Liver (tissue), 9 donors: Measurements from ENCODE around the gene SLC25A41. TPM values are rescaled to one million over a fixed set of nuclear protein-coding genes. Genes with fewer than 3 reads are reported as not detected.
A peak's percentile ranks its signal among the peaks of the same experiment; 100 is the strongest.

Experiments used
- DNase-seq: peaks from one replicate; pipeline ENCODE4 v3.0.0-alpha.2; 2017; ENCODE audit warnings: low spot score
- H3K27ac ChIP-seq, 2 donors: one replicate each; pipeline ENCODE4 v1.7.0; 2013; ENCODE audit warnings: inconsistent platforms in 2 of 2, low read length in 2 of 2, control low read depth in 1 of 2, low read depth in 1 of 2, mild to moderate bottlenecking in 1 of 2
- H3K27me3 ChIP-seq, 4 donors: one replicate each; pipeline versions ENCODE4 v1.6.1 to v1.7.0; 2013; ENCODE audit warnings: low read length in 3 of 4, inconsistent platforms in 1 of 4, mild to moderate bottlenecking in 1 of 4, moderate library complexity in 1 of 4; ENCODE audit not compliant: control insufficient read depth in 4 of 4, insufficient read depth in 4 of 4
- H3K36me3 ChIP-seq, 4 donors: one replicate each; pipeline versions ENCODE4 v1.6.1 to v1.7.0; 2013; ENCODE audit warnings: low read length in 3 of 4, mild to moderate bottlenecking in 3 of 4, low read depth in 1 of 4, moderate library complexity in 1 of 4; ENCODE audit not compliant: control insufficient read depth in 4 of 4, insufficient read depth in 3 of 4
- H3K4me1 ChIP-seq, 4 donors: one replicate each; pipeline versions ENCODE4 v1.6.1 to v1.7.0; 2013; ENCODE audit warnings: low read length in 3 of 4, mild to moderate bottlenecking in 3 of 4, moderate library complexity in 1 of 4; ENCODE audit not compliant: control insufficient read depth in 4 of 4, insufficient read depth in 4 of 4
- H3K4me3 ChIP-seq, 3 donors: one replicate each; pipeline versions ENCODE4 v1.6.1 to v1.7.0; 2013; ENCODE audit warnings: low read length in 3 of 3, control low read depth in 1 of 3, low read depth in 1 of 3, mild to moderate bottlenecking in 1 of 3
- H3K9ac ChIP-seq, 2 donors: one replicate each; pipeline ENCODE4 v1.7.0; 2013; ENCODE audit warnings: low read length in 2 of 2, mild to moderate bottlenecking in 2 of 2, moderate library complexity in 2 of 2, control low read depth in 1 of 2, low read depth in 1 of 2
- H3K9me3 ChIP-seq, 4 donors: one replicate each; pipeline versions ENCODE4 v1.6.1 to v1.7.0; 2013; ENCODE audit warnings: low read length in 3 of 4; ENCODE audit not compliant: control insufficient read depth in 4 of 4
- ATF3 ChIP-seq: IDR thresholded peaks from 2 replicates; pipeline ENCODE4 v1.6.1; 2016; ENCODE audit warnings: antibody characterized with exemption
- CTCF ChIP-seq: fragments of 150-350 bp; IDR thresholded peaks from 2 replicates; pipeline ENCODE4 v1.5.1; 2017; ENCODE audit warnings: improper control_type of control experiment, low read depth, low read length; ENCODE audit not compliant: missing input control
- EGR1 ChIP-seq, 2 donors: IDR thresholded peaks; 2 replicates each; pipeline ENCODE4 v1.6.1; 2016 to 2018; ENCODE audit warnings: antibody characterized with exemption in 2 of 2, low read depth in 2 of 2
- FOXA1 ChIP-seq: IDR thresholded peaks from 2 replicates; pipeline ENCODE4 v1.6.1; 2016; ENCODE audit warnings: antibody characterized with exemption
- FOXA2 ChIP-seq: IDR thresholded peaks from 2 replicates; pipeline ENCODE4 v1.6.1; 2016; ENCODE audit warnings: antibody characterized with exemption
- GABPA ChIP-seq, 2 donors: IDR thresholded peaks in 1 of 2; conservative IDR thresholded peaks in 1 of 2; 2 replicates each; pipeline ENCODE4 v1.6.1; 2016; ENCODE audit warnings: antibody characterized with exemption in 2 of 2, mild to moderate bottlenecking in 1 of 2, moderate library complexity in 1 of 2
- HNF4A ChIP-seq, 2 donors: conservative IDR thresholded peaks; 2 replicates each; pipeline ENCODE4 v1.6.1; 2016; ENCODE audit warnings: antibody characterized with exemption in 2 of 2, mild to moderate bottlenecking in 2 of 2
- HNF4G ChIP-seq: IDR thresholded peaks from 2 replicates; pipeline ENCODE4 v1.6.1; 2016; ENCODE audit warnings: antibody characterized with exemption
- JUND ChIP-seq, 2 donors: IDR thresholded peaks; 2 replicates each; pipeline ENCODE4 v1.6.1; 2016; ENCODE audit warnings: antibody characterized with exemption in 2 of 2
- NR2F2 ChIP-seq: IDR thresholded peaks from 2 replicates; pipeline ENCODE4 v1.6.1; 2016; ENCODE audit warnings: antibody characterized with exemption
- RAD21 ChIP-seq, 2 donors: IDR thresholded peaks; 2 replicates each; pipeline ENCODE4 v1.6.1; 2016; ENCODE audit warnings: antibody characterized with exemption in 2 of 2, mild to moderate bottlenecking in 2 of 2
- RXRA ChIP-seq, 2 donors: IDR thresholded peaks; 2 replicates each; pipeline ENCODE4 v1.6.1; 2017 to 2018; ENCODE audit warnings: antibody characterized with exemption in 2 of 2, mild to moderate bottlenecking in 1 of 2
- SP1 ChIP-seq: IDR thresholded peaks from 2 replicates; pipeline ENCODE4 v1.6.1; 2018; ENCODE audit warnings: antibody characterized with exemption, mild to moderate bottlenecking
- TAF1 ChIP-seq: conservative IDR thresholded peaks from 2 replicates; pipeline ENCODE4 v1.6.1; 2016; ENCODE audit warnings: antibody characterized with exemption, mild to moderate bottlenecking
- YY1 ChIP-seq: IDR thresholded peaks from 2 replicates; pipeline ENCODE4 v1.6.1; 2016; ENCODE audit warnings: antibody characterized with exemption, mild to moderate bottlenecking
- ZBTB33 ChIP-seq: IDR thresholded peaks from 2 replicates; pipeline ENCODE4 v1.6.1; 2016; ENCODE audit warnings: antibody characterized with exemption
- WGBS: extraction: QIAGEN DNeasy Blood & Tissue Kit; methylation state at CpG from one replicate; pipeline ENCODE4 v1.1.7; 2013; 5-methylcytosine and 5-hydroxymethylcytosine counted together
- polyA plus RNA-seq, 2 donors: library from polyadenylated mRNA; stranded (reverse) in 1 of 2; unstranded in 1 of 2; fragments of 200-250 nt in 1 of 2; fragments of >200 nt in 1 of 2; fragmentation: Nextera tagmentation in 1 of 2; extraction: Ambion mirVana in 1 of 2; gene quantifications; one replicate each; pipeline versions ENCODE4 v1.2.1 to v1.2.3, GENCODE V29; 2013 to 2015
- total RNA-seq, 2 donors: library from RNA; depleted of rRNA; stranded (reverse); fragments of >200 nt; gene quantifications; one replicate each; pipeline ENCODE4 v1.2.3, GENCODE V29; 2014
- TF ChIP-seq, protein P1 (sequence below): IDR thresholded peaks from 2 replicates; pipeline ENCODE4 v1.6.1; 2016; ENCODE audit warnings: antibody characterized with exemption
- TF ChIP-seq, protein P2 (sequence below): IDR thresholded peaks from 2 replicates; pipeline ENCODE4 v1.6.1; 2016; ENCODE audit warnings: antibody characterized with exemption, mild to moderate bottlenecking
- donor health status: healthy.
- donor health status: healthy.
- donor health status: healthy.
- donor health status: healthy.
- donor health status: healthy.

The SLC25A41 gene
- total and polyA plus RNA-seq, 4 donors, result 0.14 to 0.16 TPM; not detected in 2

DNA sequence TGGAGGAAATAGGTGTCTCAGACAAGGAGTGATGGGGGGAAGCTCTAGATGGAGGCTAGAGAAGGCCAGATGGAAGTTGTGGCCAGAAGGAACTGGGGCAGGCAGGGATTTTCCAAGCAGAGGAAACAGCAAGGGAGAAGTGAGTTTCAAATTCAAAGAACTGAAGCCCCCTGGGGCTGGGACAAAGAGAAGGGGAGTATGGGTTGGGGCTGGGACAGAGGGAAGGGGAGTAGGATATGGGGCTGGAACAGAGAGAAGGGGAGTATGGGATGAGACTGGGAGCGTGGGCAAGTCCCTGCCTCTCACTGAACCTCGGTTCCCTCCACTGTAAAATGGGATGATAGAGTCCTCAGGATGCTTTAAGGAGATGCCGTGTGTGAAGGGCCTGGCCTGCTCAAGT is 38.7 kb downstream of the SLC25A41 start:
- no peak for TF ChIP-seq FOXA1
- TF ChIP-seq CTCF, result no peak
- no peak for TF ChIP-seq HNF4G
- no peak for TF ChIP-seq GABPA (IDR thresholded peaks at IDR 0.05 in 1 of 2, conservative IDR thresholded peaks at IDR 0.05 in 1 of 2)
- no peak for TF ChIP-seq HNF4A (conservative IDR thresholded peaks at IDR 0.05)
- no peak for TF ChIP-seq ATF3
- TF ChIP-seq ZBTB33, result no peak
- no peak for TF ChIP-seq RXRA (IDR thresholded peaks at IDR 0.05)
- TF ChIP-seq, protein P1, sequence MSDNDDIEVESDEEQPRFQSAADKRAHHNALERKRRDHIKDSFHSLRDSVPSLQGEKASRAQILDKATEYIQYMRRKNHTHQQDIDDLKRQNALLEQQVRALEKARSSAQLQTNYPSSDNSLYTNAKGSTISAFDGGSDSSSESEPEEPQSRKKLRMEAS, result no peak
- no peak overlapping the region for H3K27ac ChIP-seq
- no peaks in the 10 kb centered on the region for H3K9me3 ChIP-seq
- WGBS, result 98% methylated on average over 3 of the region's 3 CpGs
- H3K9ac ChIP-seq, result no peak overlapping the region
- peaks cover 5 to 14% (median 11%) of the 10 kb centered on the region in 4 donors for H3K4me1 ChIP-seq
- no peak overlapping the region for H3K4me3 ChIP-seq
- DNase-seq, result no peak
- H3K36me3 ChIP-seq, result peaks cover 0 to 6% (median under 1%) of the 10 kb centered on the region in 4 donors
- no peaks in the 10 kb centered on the region for H3K27me3 ChIP-seq

DNA sequence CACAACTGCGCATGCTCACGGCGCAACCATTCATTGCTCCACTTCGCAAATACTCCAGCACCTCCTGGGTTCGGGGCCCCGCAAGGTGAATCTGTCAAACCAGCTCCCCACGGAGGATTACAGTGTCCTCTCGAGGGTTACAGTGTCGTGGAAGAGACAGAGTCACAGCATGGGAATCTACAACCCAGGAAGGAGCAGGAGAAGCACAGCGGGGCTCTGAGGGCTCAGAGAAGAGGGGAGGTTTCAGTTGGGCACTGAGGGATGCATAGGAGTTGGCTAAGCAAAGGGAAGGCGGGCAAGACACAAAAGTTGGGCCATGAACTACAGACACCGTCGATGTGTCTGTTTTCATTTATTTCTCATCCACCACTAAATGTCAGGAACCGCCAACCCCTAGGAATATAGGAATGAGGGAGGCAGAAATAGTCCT is 39.6 kb downstream of the SLC25A41 start:
- Histone ChIP-seq H3K4me1 (peaks cover 5 to 14% (median 11%) of the 10 kb centered on the region in 4 donors), H3K9ac (peak overlapping the region in 1 of 2 donors; percentile 54), H3K27ac (peak overlapping the region; percentile 86 to 87), H3K36me3 (peaks cover 4 to 12% (median 6%) of the 10 kb centered on the region in 4 donors), H3K9me3 (no peaks in the 10 kb centered on the region), H3K4me3 (peak overlapping the region; percentile 69 to 97 (median 93)), H3K27me3 (no peaks in the 10 kb centered on the region)
- TF ChIP-seq CTCF (no peak), HNF4G (no peak), SP1 (no peak), ATF3 (no peak), FOXA2 (no peak), NR2F2 (no peak), HNF4A (conservative IDR thresholded peaks at IDR 0.05) (no peak), JUND (IDR thresholded peaks at IDR 0.05) (no peak), RXRA (IDR thresholded peaks at IDR 0.05) (no peak), RAD21 (IDR thresholded peaks at IDR 0.05) (no peak), YY1 (no peak), ZBTB33 (no peak), EGR1 (IDR thresholded peaks at IDR 0.05; ENCODE audit: low read depth in 2 of 2) (no peak), FOXA1 (no peak), TAF1 (no peak), GABPA (IDR thresholded peaks at IDR 0.05 in 1 of 2, conservative IDR thresholded peaks at IDR 0.05 in 1 of 2) (no peak)
- TF ChIP-seq, protein P1, result no peak
- TF ChIP-seq, protein P2, sequence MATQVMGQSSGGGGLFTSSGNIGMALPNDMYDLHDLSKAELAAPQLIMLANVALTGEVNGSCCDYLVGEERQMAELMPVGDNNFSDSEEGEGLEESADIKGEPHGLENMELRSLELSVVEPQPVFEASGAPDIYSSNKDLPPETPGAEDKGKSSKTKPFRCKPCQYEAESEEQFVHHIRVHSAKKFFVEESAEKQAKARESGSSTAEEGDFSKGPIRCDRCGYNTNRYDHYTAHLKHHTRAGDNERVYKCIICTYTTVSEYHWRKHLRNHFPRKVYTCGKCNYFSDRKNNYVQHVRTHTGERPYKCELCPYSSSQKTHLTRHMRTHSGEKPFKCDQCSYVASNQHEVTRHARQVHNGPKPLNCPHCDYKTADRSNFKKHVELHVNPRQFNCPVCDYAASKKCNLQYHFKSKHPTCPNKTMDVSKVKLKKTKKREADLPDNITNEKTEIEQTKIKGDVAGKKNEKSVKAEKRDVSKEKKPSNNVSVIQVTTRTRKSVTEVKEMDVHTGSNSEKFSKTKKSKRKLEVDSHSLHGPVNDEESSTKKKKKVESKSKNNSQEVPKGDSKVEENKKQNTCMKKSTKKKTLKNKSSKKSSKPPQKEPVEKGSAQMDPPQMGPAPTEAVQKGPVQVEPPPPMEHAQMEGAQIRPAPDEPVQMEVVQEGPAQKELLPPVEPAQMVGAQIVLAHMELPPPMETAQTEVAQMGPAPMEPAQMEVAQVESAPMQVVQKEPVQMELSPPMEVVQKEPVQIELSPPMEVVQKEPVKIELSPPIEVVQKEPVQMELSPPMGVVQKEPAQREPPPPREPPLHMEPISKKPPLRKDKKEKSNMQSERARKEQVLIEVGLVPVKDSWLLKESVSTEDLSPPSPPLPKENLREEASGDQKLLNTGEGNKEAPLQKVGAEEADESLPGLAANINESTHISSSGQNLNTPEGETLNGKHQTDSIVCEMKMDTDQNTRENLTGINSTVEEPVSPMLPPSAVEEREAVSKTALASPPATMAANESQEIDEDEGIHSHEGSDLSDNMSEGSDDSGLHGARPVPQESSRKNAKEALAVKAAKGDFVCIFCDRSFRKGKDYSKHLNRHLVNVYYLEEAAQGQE, result no peak
- 32% methylated on average over 14 of the region's 14 CpGs for WGBS
- no peak for DNase-seq
